ENCODE measurements around the gene GALNTL6. TPM values are rescaled to one million over a fixed set of nuclear protein-coding genes. Genes with fewer than 3 reads are reported as not detected.
A peak's percentile ranks its signal among the peaks of the same experiment; 100 is the strongest.

Gene GALNTL6
- total and polyA plus RNA-seq, 7 donors = 0.14 to 2.5 (median 0.42) TPM; not detected in 1

DNA sequence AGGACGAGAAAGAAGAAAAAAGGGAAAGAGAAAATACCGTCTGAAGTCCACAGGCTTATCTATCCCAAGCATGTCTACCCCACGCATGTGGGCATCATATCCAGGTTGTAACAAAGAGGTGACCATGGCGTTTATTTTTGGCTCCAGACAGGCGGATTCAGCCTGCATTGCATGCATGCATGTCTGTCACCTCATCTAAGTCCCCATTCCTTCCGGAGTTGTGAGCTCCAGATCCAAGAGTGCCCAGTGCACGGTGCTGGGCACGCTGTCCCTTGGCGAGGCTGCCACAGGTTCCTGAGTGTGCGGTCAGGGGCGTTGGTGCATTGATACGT lies 905 bp upstream of the GALNTL6 start:
- H3K4me3 ChIP-seq = peak overlapping the region in 3 of 4 donors; percentile 20 to 49 (median 46)

DNA sequence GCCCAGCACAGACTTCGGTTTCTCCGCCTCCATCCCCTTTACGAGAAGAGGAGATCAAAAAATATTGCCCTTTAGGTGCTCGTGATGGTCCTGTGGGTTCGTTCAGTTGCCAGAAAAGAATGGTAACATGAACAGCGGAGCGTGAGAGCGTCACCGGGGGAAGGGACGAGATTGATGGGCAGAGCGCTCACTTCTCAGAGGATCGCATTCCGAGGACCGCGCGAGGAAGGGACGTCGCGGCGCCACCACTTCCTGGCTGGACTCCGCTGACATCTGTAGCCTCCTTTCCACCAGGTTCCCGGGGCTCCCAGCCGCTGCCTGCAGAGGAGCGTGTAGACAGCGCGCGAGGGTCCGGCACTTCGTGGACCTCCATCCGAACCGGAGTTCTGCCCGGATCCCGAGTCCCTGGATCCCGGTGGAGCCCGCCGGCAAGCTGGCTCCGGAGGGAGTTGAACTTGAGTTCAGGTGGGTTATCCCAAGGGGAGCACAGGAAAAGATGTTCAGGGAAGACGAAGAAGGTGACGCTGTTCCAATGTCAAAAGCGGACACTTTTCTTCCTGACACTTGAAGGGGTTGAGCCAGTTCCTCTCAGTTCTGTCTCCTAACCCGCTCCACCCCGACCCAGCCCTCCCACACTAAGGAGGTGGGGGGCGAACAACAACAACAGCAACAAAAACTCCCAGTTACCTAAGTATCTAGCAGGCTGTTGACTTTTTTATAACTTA lies 484 bp downstream of the GALNTL6 start:
- no peak for TF ChIP-seq POLR2A (IDR thresholded peaks at IDR 0.05)
- TF ChIP-seq, protein P1, sequence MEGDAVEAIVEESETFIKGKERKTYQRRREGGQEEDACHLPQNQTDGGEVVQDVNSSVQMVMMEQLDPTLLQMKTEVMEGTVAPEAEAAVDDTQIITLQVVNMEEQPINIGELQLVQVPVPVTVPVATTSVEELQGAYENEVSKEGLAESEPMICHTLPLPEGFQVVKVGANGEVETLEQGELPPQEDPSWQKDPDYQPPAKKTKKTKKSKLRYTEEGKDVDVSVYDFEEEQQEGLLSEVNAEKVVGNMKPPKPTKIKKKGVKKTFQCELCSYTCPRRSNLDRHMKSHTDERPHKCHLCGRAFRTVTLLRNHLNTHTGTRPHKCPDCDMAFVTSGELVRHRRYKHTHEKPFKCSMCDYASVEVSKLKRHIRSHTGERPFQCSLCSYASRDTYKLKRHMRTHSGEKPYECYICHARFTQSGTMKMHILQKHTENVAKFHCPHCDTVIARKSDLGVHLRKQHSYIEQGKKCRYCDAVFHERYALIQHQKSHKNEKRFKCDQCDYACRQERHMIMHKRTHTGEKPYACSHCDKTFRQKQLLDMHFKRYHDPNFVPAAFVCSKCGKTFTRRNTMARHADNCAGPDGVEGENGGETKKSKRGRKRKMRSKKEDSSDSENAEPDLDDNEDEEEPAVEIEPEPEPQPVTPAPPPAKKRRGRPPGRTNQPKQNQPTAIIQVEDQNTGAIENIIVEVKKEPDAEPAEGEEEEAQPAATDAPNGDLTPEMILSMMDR (IDR thresholded peaks at IDR 0.05) = no peak
- TF ChIP-seq POLR2AphosphoS5 (IDR thresholded peaks at IDR 0.05) = no peak
- no peak for TF ChIP-seq EP300 (IDR thresholded peaks at IDR 0.05)
- H3K4me1 ChIP-seq = peaks cover 0 to 19% (median 16%) of the 10 kb centered on the region in 4 donors
- intact Hi-C loops (cut with DNase I) = no loop called here
- no peaks in the 10 kb centered on the region for H3K9me3 ChIP-seq
- WGBS, 2 donors = 10 to 22% methylated on average over 43 of the region's 43 CpGs
- H3K4me3 ChIP-seq = peak overlapping the region; percentile 8 to 49 (median 33)
- no peak overlapping the region for H3K27ac ChIP-seq
- H3K36me3 ChIP-seq = no peaks in the 10 kb centered on the region
- H3K27me3 ChIP-seq = peaks cover 7 to 39% (median 22%) of the 10 kb centered on the region in 3 donors
- peak; percentile 48 for DNase-seq

More for the DNA sequence above, 905 bp upstream of the GALNTL6 start:
- Histone ChIP-seq H3K27ac (no peak overlapping the region), H3K4me1 (peaks cover 0 to 19% (median 16%) of the 10 kb centered on the region in 4 donors), H3K9me3 (no peaks in the 10 kb centered on the region), H3K27me3 (peaks cover 7 to 39% (median 22%) of the 10 kb centered on the region in 3 donors), H3K36me3 (no peaks in the 10 kb centered on the region)
- TF ChIP-seq EP300 (IDR thresholded peaks at IDR 0.05) (no peak), POLR2A (IDR thresholded peaks at IDR 0.05) (no peak), POLR2AphosphoS5 (IDR thresholded peaks at IDR 0.05) (no peak)
- TF ChIP-seq, protein P1 (IDR thresholded peaks at IDR 0.05) = no peak
- intact Hi-C loops (cut with DNase I) = no loop called here
- DNase-seq = peak; percentile 26
- WGBS, 2 donors = 5 to 9% methylated on average over 12 of the region's 12 CpGs

DNA sequence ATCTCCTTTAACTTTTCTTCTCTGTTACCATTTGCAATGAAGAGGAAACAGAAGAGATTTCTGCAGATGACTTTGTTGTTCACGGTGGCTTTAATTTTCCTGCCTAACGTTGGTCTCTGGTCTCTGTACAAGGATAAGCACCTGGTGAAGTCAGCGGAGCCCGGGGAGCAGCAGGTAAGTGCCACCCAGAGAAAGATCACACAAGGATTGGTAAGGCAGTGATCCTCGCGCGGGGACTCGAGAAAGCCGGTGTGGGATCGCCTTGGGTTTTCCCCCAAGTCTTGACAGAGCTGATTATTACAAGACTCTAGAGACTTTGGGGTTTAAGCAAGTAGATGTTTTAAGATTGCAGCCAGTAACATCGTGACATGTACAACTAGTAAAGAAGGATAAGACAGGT lies 1.3 kb downstream of the GALNTL6 start:
- no peaks in the 10 kb centered on the region for H3K9me3 ChIP-seq
- H3K36me3 ChIP-seq = no peaks in the 10 kb centered on the region
- TF ChIP-seq POLR2AphosphoS5 (IDR thresholded peaks at IDR 0.05) (no peak), EP300 (IDR thresholded peaks at IDR 0.05) (no peak), POLR2A (IDR thresholded peaks at IDR 0.05) (no peak)
- TF ChIP-seq, protein P1 (IDR thresholded peaks at IDR 0.05) = no peak
- 49 to 65% methylated on average over 11 of the region's 11 CpGs for WGBS, 2 donors
- peaks cover 0 to 19% (median 16%) of the 10 kb centered on the region in 4 donors for H3K4me1 ChIP-seq
- no peak overlapping the region for H3K4me3 ChIP-seq
- peaks cover 7 to 39% (median 22%) of the 10 kb centered on the region in 3 donors for H3K27me3 ChIP-seq
- no peak overlapping the region for H3K27ac ChIP-seq
- no peak for DNase-seq
- intact Hi-C loops (cut with DNase I) = no loop called here

DNA sequence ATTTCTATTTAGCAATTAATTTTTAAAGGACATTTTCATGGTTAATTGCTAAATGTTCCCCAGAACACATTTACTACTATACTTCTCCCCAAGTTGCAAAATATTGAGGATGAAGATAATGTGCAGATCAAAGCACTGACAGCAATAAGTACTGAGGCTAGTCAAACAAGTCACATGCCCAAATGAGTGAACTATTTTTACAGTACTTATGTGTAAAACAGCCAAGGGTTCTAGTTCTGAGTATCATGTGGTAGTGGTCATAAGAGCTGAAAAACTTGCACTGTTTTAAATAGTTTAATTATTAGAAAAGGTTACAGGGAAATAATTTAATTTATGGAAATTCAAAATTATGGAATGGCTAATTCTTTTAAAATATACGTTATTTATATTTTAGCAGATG lies 3.8 kb downstream of the GALNTL6 start:
- Histone ChIP-seq H3K9me3 (no peaks in the 10 kb centered on the region), H3K36me3 (no peaks in the 10 kb centered on the region), H3K27me3 (peaks cover 7 to 31% (median 22%) of the 10 kb centered on the region in 3 donors), H3K27ac (no peak overlapping the region), H3K4me1 (peaks cover 0 to 19% (median 16%) of the 10 kb centered on the region in 4 donors), H3K4me3 (no peak overlapping the region)
- intact Hi-C loops (cut with DNase I) = no loop called here
- WGBS, 2 donors = 80 to 84% methylated on average over 1 of the region's 1 CpG
- no peak for DNase-seq
- no peak for TF ChIP-seq POLR2A (IDR thresholded peaks at IDR 0.05)
- TF ChIP-seq POLR2AphosphoS5 (IDR thresholded peaks at IDR 0.05) = no peak
- no peak for TF ChIP-seq EP300 (IDR thresholded peaks at IDR 0.05)
- TF ChIP-seq, protein P1 (IDR thresholded peaks at IDR 0.05) = no peak
